NCI-H1694 (cell line): Measurements from ENCODE around the gene LATS2.
"Not testable (repeated sequence)": the region's sequence is repeated elsewhere in the genome, so short reads cannot be mapped to it uniquely, and the experiment has no call there.

ENCODE experiments used
- DNase-seq: peaks from one replicate; lab custom pipeline; 2025; lab: John Stamatoyannopoulos, UW

The LATS2 gene

GRCh38 chr13:21075379-21076249 is 14.2 kb upstream of the LATS2 start:
- DNase-seq = no peak

- no peak for DNase-seq
Measured at GRCh38 chr13:21075011-21075378, 13.6 kb upstream of the LATS2 start.

GRCh38 chr13:21074546-21074945 is 13.2 kb upstream of the LATS2 start:
- DNase-seq = no peak

- no peak for DNase-seq
Measured at GRCh38 chr13:21071924-21072323, 10.5 kb upstream of the LATS2 start.

- DNase-seq = no peak
Measured at GRCh38 chr13:21071015-21071414, 9.6 kb upstream of the LATS2 start.

GRCh38 chr13:21069561-21070004 is 8.2 kb upstream of the LATS2 start:
- DNase-seq = no peak

GRCh38 chr13:21067848-21068247 is 6.5 kb upstream of the LATS2 start:
- no peak for DNase-seq

GRCh38 chr13:21066946-21067345 is 5.6 kb upstream of the LATS2 start:
- no peak for DNase-seq

GRCh38 chr13:21065686-21066085 is 4.3 kb upstream of the LATS2 start:
- DNase-seq = no peak

- DNase-seq = no peak
Measured at GRCh38 chr13:21063031-21063430, 1.6 kb upstream of the LATS2 start.

- no peak for DNase-seq
Measured at GRCh38 chr13:21060338-21061028, 903 bp downstream of the LATS2 start.

- no peak for DNase-seq
Measured at GRCh38 chr13:21059641-21060337, 1.6 kb downstream of the LATS2 start.

GRCh38 chr13:21058361-21058760 is 3.0 kb downstream of the LATS2 start:
- no peak for DNase-seq

GRCh38 chr13:21055511-21056045 is 5.8 kb downstream of the LATS2 start:
- no peak for DNase-seq

- no peak for DNase-seq
Measured at GRCh38 chr13:21055016-21055415, 6.4 kb downstream of the LATS2 start.

GRCh38 chr13:21054313-21054712 is 7.1 kb downstream of the LATS2 start:
- DNase-seq = no peak

- DNase-seq = no peak
Measured at GRCh38 chr13:21053231-21053630, 8.2 kb downstream of the LATS2 start.

GRCh38 chr13:21051675-21052074 is 9.7 kb downstream of the LATS2 start:
- DNase-seq = no peak

- DNase-seq = no peak
Measured at GRCh38 chr13:21050288-21051197, 10.8 kb downstream of the LATS2 start.

- not testable (repeated sequence) for DNase-seq
Measured at GRCh38 chr13:21049731-21050130, 11.7 kb downstream of the LATS2 start.

GRCh38 chr13:21048901-21049698 is 12.3 kb downstream of the LATS2 start:
- no peak for DNase-seq
